ENCODE results near the gene PIEZO1.

The PIEZO1 gene

GRCh38 chr16:88746506-88746905, 38.5 kb downstream of the PIEZO1 start:
- no peak for DNase-seq

- no peak for DNase-seq
Observed at GRCh38 chr16:88744577-88745521, 40.2 kb downstream of the PIEZO1 start.

GRCh38 chr16:88743693-88744576, 41.1 kb downstream of the PIEZO1 start:
- no peak for DNase-seq

- no peak for DNase-seq
Observed at GRCh38 chr16:88742896-88743605, 42.0 kb downstream of the PIEZO1 start.

- DNase-seq, result no peak
Observed at GRCh38 chr16:88741368-88741767, 43.7 kb downstream of the PIEZO1 start.

GRCh38 chr16:88740727-88741055, 44.3 kb downstream of the PIEZO1 start:
- DNase-seq, result no peak

- DNase-seq, result no peak
Observed at GRCh38 chr16:88739977-88740726, 44.9 kb downstream of the PIEZO1 start.

- no peak for DNase-seq
Observed at GRCh38 chr16:88739139-88739976, 45.7 kb downstream of the PIEZO1 start.

GRCh38 chr16:88738151-88739084, 46.6 kb downstream of the PIEZO1 start:
- no peak for DNase-seq

- no peak for DNase-seq
Observed at GRCh38 chr16:88737298-88738150, 47.5 kb downstream of the PIEZO1 start.

- no peak for DNase-seq
Observed at GRCh38 chr16:88736496-88736895, 48.5 kb downstream of the PIEZO1 start.

- DNase-seq, result no peak
Observed at GRCh38 chr16:88736088-88736487, 48.9 kb downstream of the PIEZO1 start.

- DNase-seq, result no peak
Observed at GRCh38 chr16:88735616-88736015, 49.4 kb downstream of the PIEZO1 start.

GRCh38 chr16:88735121-88735520, 49.9 kb downstream of the PIEZO1 start:
- no peak for DNase-seq

- no peak for DNase-seq
Observed at GRCh38 chr16:88734361-88734728, 50.7 kb downstream of the PIEZO1 start.

GRCh38 chr16:88733630-88734360, 51.2 kb downstream of the PIEZO1 start:
- no peak for DNase-seq

- no peak for DNase-seq
Observed at GRCh38 chr16:88732961-88733294, 52.1 kb downstream of the PIEZO1 start.

- DNase-seq, result no peak
Observed at GRCh38 chr16:88732172-88732960, 52.7 kb downstream of the PIEZO1 start.
